Endothelial cell of umbilical vein (primary cell): ENCODE results near the gene ROCK2.

Experiments
- CTCF ChIP-seq, 2 donors: IDR thresholded peaks; 1 replicate in 1 of 2; 2 replicates in 1 of 2; pipeline ENCODE4 v1.5.1; 2011; ENCODE audit warnings: low read length in 2 of 2, mild to moderate bottlenecking in 2 of 2, moderate library complexity in 2 of 2, control low read depth in 1 of 2, inconsistent platforms in 1 of 2, low read depth in 1 of 2; ENCODE audit not compliant: insufficient read depth in 1 of 2; ENCODE audit errors: extremely low read depth in 1 of 2
- EZH2 ChIP-seq: IDR thresholded peaks from 2 replicates; pipeline ENCODE4 v1.6.1; 2012; ENCODE audit warnings: borderline replicate concordance, low read depth, mild to moderate bottlenecking, moderate library complexity, low read length, inconsistent platforms; ENCODE audit not compliant: severe bottlenecking
- FOS ChIP-seq: IDR thresholded peaks from 2 replicates; pipeline ENCODE4 v1.6.1; 2011; ENCODE audit warnings: mild to moderate bottlenecking, low read length, moderate library complexity, borderline replicate concordance; ENCODE audit not compliant: insufficient read depth
- JUN ChIP-seq: IDR thresholded peaks from 2 replicates; pipeline ENCODE4 v1.6.1; 2011; ENCODE audit warnings: borderline replicate concordance, low read depth; ENCODE audit not compliant: insufficient read length, insufficient read depth
- MYC ChIP-seq: IDR thresholded peaks from one replicate; pipeline ENCODE4 v1.6.1; 2011; ENCODE audit warnings: mild to moderate bottlenecking, low read depth, low read length
- POLR2A ChIP-seq: IDR thresholded peaks from 2 replicates; pipeline ENCODE4 v1.6.1; 2012; ENCODE audit warnings: low read depth, mild to moderate bottlenecking, control low read depth, low read length
- POLR2AphosphoS5 ChIP-seq: IDR thresholded peaks from 2 replicates; pipeline ENCODE4 v1.6.1; 2012; ENCODE audit warnings: low read depth, mild to moderate bottlenecking, control low read depth, low read length, moderate library complexity; ENCODE audit not compliant: insufficient read depth
- TF ChIP-seq, protein P1 (sequence below): IDR thresholded peaks from 2 replicates; pipeline ENCODE4 v1.6.1; 2011; ENCODE audit not compliant: insufficient read depth, insufficient read length

GRCh38 chr2:11385847-11386246, 41.4 kb upstream of the ROCK2 start:
- no peak for TF ChIP-seq POLR2A
- no peak for TF ChIP-seq EZH2
- no peak for TF ChIP-seq CTCF (IDR thresholded peaks at IDR 0.05; ENCODE audit: extremely low read depth in 1 of 2, insufficient read depth in 1 of 2, low read depth in 1 of 2, low read length in 2 of 2)
- TF ChIP-seq POLR2AphosphoS5, result no peak
- TF ChIP-seq MYC, result no peak
- no peak for TF ChIP-seq FOS
- TF ChIP-seq, protein P1, sequence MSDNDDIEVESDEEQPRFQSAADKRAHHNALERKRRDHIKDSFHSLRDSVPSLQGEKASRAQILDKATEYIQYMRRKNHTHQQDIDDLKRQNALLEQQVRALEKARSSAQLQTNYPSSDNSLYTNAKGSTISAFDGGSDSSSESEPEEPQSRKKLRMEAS, result no peak
- no peak for TF ChIP-seq JUN
